ENCODE data around the gene ACOT11.

DNA sequence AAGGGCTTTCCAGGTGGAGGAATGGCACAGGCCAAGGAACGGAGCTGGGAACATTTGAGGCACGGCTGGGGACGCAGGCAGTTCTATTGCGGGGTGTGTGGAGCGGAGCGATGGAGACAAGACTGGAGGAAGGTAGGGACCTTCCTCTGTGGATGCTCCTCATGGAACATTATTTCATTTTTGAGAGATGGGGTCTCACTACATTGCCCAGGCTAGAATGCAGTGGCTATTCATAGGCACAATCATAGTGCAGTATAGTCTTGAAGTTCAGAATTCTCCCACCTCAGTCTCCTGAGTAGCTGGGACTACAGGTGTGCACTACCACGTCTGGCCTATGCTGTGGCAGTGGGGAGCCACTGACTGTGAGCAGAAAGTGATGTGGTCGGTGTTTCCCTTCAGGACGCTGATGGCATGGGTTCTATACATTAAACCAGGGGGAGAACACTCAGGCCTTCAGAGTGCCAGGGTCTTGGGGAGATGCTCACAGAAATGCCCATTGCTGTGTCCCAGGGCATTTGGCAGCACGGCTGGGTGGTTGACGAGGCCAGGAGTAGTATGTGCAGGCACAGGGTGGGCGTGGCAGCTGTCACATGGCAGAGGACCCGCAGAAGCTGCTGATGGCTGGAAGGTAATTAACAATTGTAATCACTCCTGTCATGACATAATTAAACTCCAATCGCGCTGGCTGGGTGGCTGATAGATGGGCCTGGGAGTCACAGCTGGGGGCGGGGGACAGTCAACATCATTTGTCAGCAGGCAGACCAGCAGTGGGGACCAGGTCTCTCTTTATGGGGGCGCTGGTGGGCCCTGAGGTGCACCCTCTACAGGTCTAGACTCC is 40.8 kb upstream of the ACOT11 start:
- TF ChIP-seq EP300 (IDR thresholded peaks at IDR 0.05; ENCODE audit: borderline replicate concordance) (no peak), ZBTB7A (IDR thresholded peaks at IDR 0.05; ENCODE audit: low read depth) (no peak), EGR1 (IDR thresholded peaks at IDR 0.05) (no peak)
